Measurements from ENCODE around the gene SFXN4.

GRCh38 chr10:119166564-119166963 lies 1.1 kb upstream of the SFXN4 start:
- TF ChIP-seq CTCF (IDR thresholded peaks at IDR 0.05; ENCODE audit: low read depth, low read length, poor library complexity, severe bottlenecking) (no peak), EZH2phosphoT487 (IDR thresholded peaks at IDR 0.05; ENCODE audit: borderline replicate concordance, low read length) (no peak)

All from DOHH2 (cell line).